SH-SY5Y (cell line): ENCODE results near the gene GABRR2.

Experiments
- GATA2 ChIP-seq: IDR thresholded peaks from 2 replicates; pipeline ENCODE4 v1.6.1; 2011; ENCODE audit warnings: mild to moderate bottlenecking, low read depth, low read length
- GATA3 ChIP-seq: IDR thresholded peaks from 2 replicates; pipeline ENCODE4 v1.6.1; 2011; ENCODE audit warnings: low read depth, mild to moderate bottlenecking, low read length, moderate library complexity

DNA sequence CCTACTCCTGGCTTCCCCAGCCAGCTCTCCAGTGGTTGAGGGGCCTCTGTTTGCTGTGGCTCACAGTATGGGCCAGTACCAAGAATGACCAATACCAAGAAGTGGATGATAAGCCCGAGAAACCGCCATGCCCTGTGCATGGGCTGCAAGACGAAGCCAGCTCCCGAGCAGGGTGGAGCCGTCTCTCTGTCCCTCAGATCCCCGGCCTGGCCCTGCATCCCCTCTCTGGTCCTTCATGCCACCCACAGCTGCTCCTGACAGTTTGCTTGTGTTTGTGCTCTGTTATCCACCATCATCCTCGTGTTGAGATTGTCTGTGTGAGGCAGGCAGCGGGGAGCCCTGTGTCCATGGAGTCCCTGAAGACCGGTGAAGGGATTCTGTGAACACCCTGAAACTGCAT, 36.1 kb downstream of the GABRR2 start:
- no peak for TF ChIP-seq GATA3
- no peak for TF ChIP-seq GATA2
